GM21526 (cell line): ENCODE results near the gene SLFN5.
"Not testable (repeated sequence)": the region's sequence is repeated elsewhere in the genome, so short reads cannot be mapped to it uniquely, and the experiment has no call there.

ENCODE experiments used
- ATAC-seq: cut with Tn5 transposase; IDR thresholded peaks from one replicate; pipeline ENCODE4 v1.9.1; 2021; ENCODE audit warnings: moderate library complexity; ENCODE audit not compliant: unreplicated experiment, low FRiP score

Gene SLFN5

GRCh38 chr17:35287286-35287811, 44.5 kb downstream of the SLFN5 start:
- ATAC-seq = no peak

DNA sequence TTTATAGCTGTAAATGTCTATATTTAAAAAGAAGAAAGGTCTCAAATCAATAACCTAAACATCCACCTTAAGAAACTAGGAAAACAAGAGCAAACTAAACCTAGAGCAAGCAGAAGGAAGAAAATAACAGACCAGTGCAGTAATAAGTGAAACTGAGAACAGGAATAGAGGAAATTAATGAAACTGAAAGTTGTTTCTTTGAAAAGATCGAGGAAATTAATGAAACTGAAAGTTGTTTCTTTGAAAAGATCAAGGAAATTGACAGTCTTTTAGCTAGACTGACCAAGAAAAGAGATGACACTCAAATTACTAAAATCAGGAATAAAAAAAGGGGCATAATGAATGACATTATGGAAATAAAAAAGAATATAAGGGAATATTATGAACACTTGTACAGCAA, 46.4 kb downstream of the SLFN5 start:
- no peak for ATAC-seq

DNA sequence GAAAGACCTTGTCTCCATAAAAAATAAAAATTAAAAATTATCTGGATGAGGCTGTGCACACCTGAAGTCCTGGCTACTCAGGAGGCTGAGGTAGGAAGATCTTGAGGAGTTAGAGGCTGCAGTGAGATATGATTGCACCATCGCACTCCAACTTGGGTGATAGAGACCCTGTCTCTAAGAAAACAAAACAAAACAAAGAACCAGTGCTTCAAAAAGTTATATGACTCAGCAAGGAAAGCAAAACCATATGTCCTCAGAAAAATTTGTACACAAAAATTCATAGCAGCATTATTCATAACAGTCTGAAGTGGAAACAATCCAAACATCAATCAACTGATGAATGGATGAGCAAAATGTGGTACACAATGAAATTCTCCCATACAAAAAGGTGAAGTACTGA, 48.9 kb downstream of the SLFN5 start:
- ATAC-seq = no peak

GRCh38 chr17:35293151-35293847, 50.4 kb downstream of the SLFN5 start:
- ATAC-seq = no peak

GRCh38 chr17:35294756-35295155, 51.9 kb downstream of the SLFN5 start:
- ATAC-seq = no peak

- ATAC-seq = no peak
Measured at GRCh38 chr17:35295686-35296085, 52.8 kb downstream of the SLFN5 start.

DNA sequence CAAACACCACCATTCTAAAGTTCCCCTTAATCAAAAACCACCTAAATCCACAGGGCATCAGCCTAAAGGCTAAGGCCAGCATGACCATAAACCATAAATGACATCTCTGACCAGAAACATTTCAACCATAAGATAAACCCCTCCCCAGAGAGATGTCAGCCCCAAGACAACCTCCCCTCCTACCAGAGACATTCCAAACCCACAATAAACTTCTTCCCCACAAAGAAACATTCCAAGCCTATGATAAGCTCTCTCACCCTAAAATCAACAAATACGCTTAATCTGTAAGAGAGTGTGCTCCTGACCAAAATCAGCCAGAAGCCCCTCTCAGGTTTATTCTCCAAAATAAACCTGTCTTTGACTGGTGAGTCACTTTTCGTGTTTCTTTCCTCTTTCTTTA, 54.8 kb downstream of the SLFN5 start:
- no peak for ATAC-seq

DNA sequence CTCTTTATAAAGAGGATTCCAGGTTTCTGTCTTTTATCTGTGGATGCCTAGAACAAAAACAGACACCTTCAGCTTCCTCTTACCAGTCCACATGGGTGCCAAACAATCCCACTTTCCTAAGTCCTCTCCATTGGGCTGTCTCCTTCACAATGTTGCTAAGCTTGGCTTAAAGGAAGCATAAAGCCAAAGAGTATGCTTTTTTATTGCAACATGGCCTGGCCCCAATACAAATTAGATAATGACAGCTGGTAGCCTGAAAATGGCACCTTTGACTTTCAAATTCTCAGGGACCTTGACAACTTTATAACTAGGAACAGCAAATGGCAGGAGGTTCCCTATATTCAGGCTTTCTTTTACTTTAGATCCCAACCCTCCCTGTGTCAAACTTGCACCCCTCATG, 55.8 kb downstream of the SLFN5 start:
- no peak for ATAC-seq

GRCh38 chr17:35299135-35299534, 56.3 kb downstream of the SLFN5 start:
- ATAC-seq = no peak

DNA sequence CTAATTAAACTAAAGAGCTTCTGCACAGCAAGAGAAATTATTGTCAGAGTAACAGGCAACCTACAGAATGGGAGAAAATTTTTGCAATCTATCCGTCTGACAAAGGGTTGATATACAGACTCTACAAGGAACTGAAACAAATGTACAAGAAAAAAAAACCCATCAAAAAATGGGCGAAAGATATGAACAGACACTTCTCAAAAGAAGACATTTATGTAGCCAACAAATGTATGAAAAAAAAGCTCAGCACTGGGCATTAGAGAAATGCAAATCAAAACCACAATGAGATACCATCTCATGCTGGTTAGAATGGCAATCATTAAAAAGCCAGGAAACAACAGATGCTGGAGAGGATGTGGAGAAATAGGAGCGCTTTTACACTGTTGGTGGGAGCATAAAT, 66.5 kb downstream of the SLFN5 start:
- ATAC-seq = not testable (repeated sequence)

- ATAC-seq = no peak
Measured at GRCh38 chr17:35312346-35312745, 69.5 kb downstream of the SLFN5 start.

DNA sequence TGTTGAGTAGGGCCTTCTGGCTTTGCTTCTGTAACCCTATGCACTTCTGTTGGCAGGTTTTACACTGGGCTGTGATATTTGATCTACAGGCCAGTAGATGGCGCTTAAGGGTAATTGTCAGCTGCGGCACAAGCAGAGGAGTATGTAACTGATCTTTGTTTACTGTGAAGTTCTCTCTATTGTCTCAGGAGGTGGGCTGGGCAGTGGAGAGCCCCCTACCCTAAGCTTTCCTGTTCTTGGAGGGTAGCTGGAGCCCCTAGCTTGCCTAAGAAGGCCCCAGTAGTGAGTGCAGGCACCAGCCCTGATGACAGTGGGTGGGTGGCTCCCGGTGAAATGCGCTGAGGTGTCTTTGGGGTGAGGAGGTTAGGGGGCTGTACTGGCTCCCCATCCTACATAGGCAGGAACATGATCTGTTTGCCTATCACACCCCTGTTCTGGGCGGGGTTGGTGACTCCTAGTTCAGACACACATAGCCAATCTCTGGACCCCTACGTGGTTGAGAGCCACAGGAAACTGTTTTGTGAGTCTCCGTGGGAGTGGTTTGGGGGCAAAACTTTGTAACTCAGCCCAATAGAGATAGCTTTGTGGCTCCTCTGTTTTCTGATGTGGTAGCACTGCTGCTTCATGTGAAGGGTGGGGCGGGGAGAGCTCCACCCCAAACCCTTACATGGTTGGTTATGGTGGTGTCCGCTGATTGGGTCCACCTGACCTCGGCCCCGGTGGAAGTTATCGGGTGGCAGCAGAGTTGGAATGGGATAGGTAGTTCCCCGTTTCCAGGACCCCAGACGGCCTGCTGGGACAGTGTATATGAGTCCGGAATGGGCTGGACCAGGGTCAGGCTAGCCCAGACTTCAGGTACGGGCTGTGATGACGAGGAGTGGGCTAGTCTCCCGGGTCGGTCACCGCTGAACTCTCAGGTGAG, 70.2 kb downstream of the SLFN5 start:
- no peak for ATAC-seq

GRCh38 chr17:35313875-35314409, 71.1 kb downstream of the SLFN5 start:
- ATAC-seq = no peak

- ATAC-seq = no peak
Measured at GRCh38 chr17:35314415-35315216, 71.7 kb downstream of the SLFN5 start.

- ATAC-seq = no peak
Measured at GRCh38 chr17:35315283-35315682, 72.4 kb downstream of the SLFN5 start.

DNA sequence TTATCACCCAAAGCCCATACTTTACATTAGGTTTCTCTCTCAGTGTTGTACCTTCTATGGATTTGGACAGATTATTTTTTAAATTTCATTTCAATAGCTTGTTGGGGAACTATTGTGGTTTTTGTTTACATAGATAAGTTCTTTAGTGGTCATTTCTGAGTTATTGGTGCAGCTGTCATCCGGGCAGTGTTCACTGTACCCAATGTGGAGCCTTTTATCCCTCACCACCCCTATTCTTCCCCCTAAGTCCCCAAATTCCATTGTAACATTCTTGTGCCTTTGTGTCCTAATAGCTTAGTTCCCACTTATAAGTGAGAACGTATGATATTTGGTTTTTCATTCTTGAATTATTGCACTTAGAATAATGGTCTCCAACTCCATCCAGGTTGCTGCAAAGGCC, 73.1 kb downstream of the SLFN5 start:
- no peak for ATAC-seq

- ATAC-seq = no peak
Measured at GRCh38 chr17:35322749-35323148, 79.9 kb downstream of the SLFN5 start.
